ENCODE data around the gene FBLN2. TPM values are rescaled to one million over a fixed set of nuclear protein-coding genes. Genes with fewer than 3 reads are reported as not detected.

Gene FBLN2
- total and polyA plus RNA-seq, 2 of the 4 experiments (the other 2 are of a cell fraction): 11.8 to 60.8 TPM

DNA sequence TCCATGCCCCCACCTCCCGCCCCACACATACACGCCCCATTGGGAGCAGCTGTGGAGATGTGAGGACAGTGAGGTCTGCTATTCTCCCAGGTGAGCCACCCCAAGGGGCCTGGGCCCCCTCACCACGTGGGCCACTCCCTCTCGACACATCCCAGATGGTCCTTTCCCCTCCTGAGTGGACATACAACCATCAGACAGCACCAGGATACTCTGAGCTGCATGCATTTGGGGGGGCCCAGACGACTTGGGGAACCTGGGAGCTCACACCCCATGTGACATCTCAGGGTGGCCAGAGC, 17.5 kb downstream of the FBLN2 start (continued):
- no peak for TF ChIP-seq SMC3 (IDR thresholded peaks at IDR 0.05; ENCODE audit: low read depth, low read length)

DNA sequence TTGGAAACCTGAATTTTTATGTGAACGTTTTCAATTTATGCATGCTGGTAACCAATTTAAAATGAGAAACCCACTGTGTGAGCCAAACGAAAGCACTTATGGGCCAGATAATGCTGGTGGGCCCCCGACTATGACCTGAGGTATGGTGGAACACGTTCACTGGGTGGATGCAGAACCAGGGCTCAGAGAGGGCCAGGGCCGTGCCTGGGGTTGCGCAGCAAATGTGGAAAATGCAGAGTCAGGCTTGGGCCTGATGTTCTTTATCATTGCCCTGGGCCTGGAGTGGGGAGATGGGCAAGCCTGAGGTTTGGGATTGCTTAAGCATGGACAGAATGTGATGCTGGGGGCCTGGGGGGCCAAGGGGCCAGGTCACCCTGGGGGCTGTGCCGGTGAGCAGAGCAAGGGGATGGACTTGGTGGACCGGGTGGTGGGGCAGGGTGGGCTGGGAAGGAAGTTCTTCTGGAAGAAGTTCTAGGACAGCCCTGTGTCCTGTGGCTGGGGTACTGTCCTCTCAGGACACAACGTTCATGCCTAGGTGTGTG, 17.9 kb downstream of the FBLN2 start:
- no peak overlapping the region for H3K9ac ChIP-seq (ENCODE audit: low read depth, low read length)
- CTCF ChIA-PET: no interaction called here
- H3K36me3 ChIP-seq (ENCODE audit: control insufficient read depth, insufficient read depth, low read length): no peaks in the 10 kb centered on the region
- H2AK9ac ChIP-seq (replicated peaks; ENCODE audit: low read depth, low read length, poor library complexity): peak overlapping the region; percentile 55
- H2BK20ac ChIP-seq (ENCODE audit: low read depth, low read length): no peak overlapping the region
- H2BK15ac ChIP-seq (ENCODE audit: low read depth, low read length): no peak overlapping the region
- H4K20me1 ChIP-seq (ENCODE audit: insufficient read depth, low read length): no peaks in the 10 kb centered on the region
- no peak overlapping the region for H3K27ac ChIP-seq (ENCODE audit: insufficient read depth, low read length)
- WGBS, 2 experiments (ENCODE audit: extremely low coverage in 2 of 2, insufficient read length in 1 of 2): 68% methylated on average over 3 of the region's 9 CpGs; no CpG with 5 or more reads in 1 of the 2 experiments
- no peak overlapping the region for H2AFZ ChIP-seq (replicated peaks; ENCODE audit: low read length, poor library complexity)
- H3K27me3 ChIP-seq (ENCODE audit: control insufficient read depth, insufficient read depth, low read length): no peaks in the 10 kb centered on the region; the same call in 1 of the 2 replicates
- H3K14ac ChIP-seq (replicated peaks; ENCODE audit: low read depth, low read length): no peak overlapping the region
- no peak overlapping the region for H3K23ac ChIP-seq (ENCODE audit: low read depth, low read length)
- H2AK5ac ChIP-seq (ENCODE audit: low read depth, low read length): no peak overlapping the region
- no peak overlapping the region for H3K4me2 ChIP-seq (ENCODE audit: low read depth, low read length)
- no peak overlapping the region for H2BK120ac ChIP-seq (ENCODE audit: low read depth, low read length)
- BruUV-seq (replicated peaks): no TSS peak
- DNase-seq (no peak), ATAC-seq (ENCODE audit: low read depth) (no peak)
- H3K4ac ChIP-seq (ENCODE audit: low read depth, low read length): no peak overlapping the region
- no peaks in the 10 kb centered on the region for H3K9me1 ChIP-seq (ENCODE audit: insufficient read depth, low read length)
- no peak overlapping the region for H4K8ac ChIP-seq (ENCODE audit: low read depth in 2 of 2, low read length in 2 of 2)
- no peak overlapping the region for H3K18ac ChIP-seq (ENCODE audit: low read depth, low read length)
- no peak overlapping the region for H4K5ac ChIP-seq (ENCODE audit: low read depth, low read length)
- no peaks in the 10 kb centered on the region for H3K79me1 ChIP-seq (ENCODE audit: low read depth in 1 of 2, low read length in 2 of 2)
- H4K91ac ChIP-seq (ENCODE audit: insufficient read depth, low read depth, low read length): no peak overlapping the region
- no peak overlapping the region for H3K56ac ChIP-seq (ENCODE audit: extremely low read depth, insufficient read depth, low read length)
- no peaks in the 10 kb centered on the region for H3K4me1 ChIP-seq (ENCODE audit: control insufficient read depth, insufficient read depth, low read length)
- POLR2A ChIA-PET (ENCODE audit: unreplicated experiment): no interaction called here
- H3K4me3 ChIP-seq (ENCODE audit: insufficient read depth, low read depth, low read length): no peak overlapping the region
- dilution Hi-C loops (cut with HindIII; ENCODE audit: low sequenced_read_pairs, unreplicated experiment) (no loop called here), intact Hi-C loops (cut with micrococcal nuclease) (no loop called here), in situ Hi-C loops (cut with MboI; ENCODE audit: low sequenced_read_pairs) (no loop called here)
- H2BK5ac ChIP-seq (ENCODE audit: low read depth, low read length, poor library complexity, severe bottlenecking): no peak overlapping the region
- no peaks in the 10 kb centered on the region for H3K9me3 ChIP-seq (ENCODE audit: control insufficient read depth, insufficient read depth, low read length)
- TF ChIP-seq SMC3 (IDR thresholded peaks at IDR 0.05; ENCODE audit: low read depth, low read length) (no peak), CEBPB (IDR thresholded peaks at IDR 0.05; ENCODE audit: low read depth, low read length) (no peak), RCOR1 (IDR thresholded peaks at IDR 0.05; ENCODE audit: insufficient replicate concordance, low read length) (no peak), RAD21 (IDR thresholded peaks at IDR 0.05; ENCODE audit: low read length) (no peak), RFX5 (IDR thresholded peaks at IDR 0.05; ENCODE audit: low read depth, low read length) (no peak), NFE2L2 (IDR thresholded peaks at IDR 0.05; ENCODE audit: low read depth, low read length) (no peak), CHD1 (IDR thresholded peaks at IDR 0.05; ENCODE audit: low read depth, low read length) (no peak), MAZ (IDR thresholded peaks at IDR 0.05; ENCODE audit: borderline replicate concordance, low read depth, low read length) (no peak), MAFK (IDR thresholded peaks at IDR 0.05; ENCODE audit: low read depth, low read length) (no peak), MXI1 (IDR thresholded peaks at IDR 0.05; ENCODE audit: borderline replicate concordance, low read depth, low read length) (no peak), FOS (IDR thresholded peaks at IDR 0.05; ENCODE audit: low read depth, low read length) (no peak), BHLHE40 (IDR thresholded peaks at IDR 0.05; ENCODE audit: low read depth, low read length) (no peak)
- TF ChIP-seq, protein P1, sequence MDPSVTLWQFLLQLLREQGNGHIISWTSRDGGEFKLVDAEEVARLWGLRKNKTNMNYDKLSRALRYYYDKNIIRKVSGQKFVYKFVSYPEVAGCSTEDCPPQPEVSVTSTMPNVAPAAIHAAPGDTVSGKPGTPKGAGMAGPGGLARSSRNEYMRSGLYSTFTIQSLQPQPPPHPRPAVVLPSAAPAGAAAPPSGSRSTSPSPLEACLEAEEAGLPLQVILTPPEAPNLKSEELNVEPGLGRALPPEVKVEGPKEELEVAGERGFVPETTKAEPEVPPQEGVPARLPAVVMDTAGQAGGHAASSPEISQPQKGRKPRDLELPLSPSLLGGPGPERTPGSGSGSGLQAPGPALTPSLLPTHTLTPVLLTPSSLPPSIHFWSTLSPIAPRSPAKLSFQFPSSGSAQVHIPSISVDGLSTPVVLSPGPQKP (IDR thresholded peaks at IDR 0.05; ENCODE audit: borderline replicate concordance, low read depth, low read length): no peak
- TF ChIP-seq, protein P2, sequence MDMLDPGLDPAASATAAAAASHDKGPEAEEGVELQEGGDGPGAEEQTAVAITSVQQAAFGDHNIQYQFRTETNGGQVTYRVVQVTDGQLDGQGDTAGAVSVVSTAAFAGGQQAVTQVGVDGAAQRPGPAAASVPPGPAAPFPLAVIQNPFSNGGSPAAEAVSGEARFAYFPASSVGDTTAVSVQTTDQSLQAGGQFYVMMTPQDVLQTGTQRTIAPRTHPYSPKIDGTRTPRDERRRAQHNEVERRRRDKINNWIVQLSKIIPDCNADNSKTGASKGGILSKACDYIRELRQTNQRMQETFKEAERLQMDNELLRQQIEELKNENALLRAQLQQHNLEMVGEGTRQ (IDR thresholded peaks at IDR 0.05; ENCODE audit: low read depth, low read length): no peak

Measured in IMR-90 (cell line).